COLO829 (cell line): ENCODE data around the gene NLE1.
"Not testable (repeated sequence)": the region's sequence is repeated elsewhere in the genome, so short reads cannot be mapped to it uniquely, and the experiment has no call there.

ENCODE experiments used
- DNase-seq: peaks from one replicate; pipeline ENCODE4 v3.0.0; 2012; ENCODE audit warnings: low spot score

The NLE1 gene

DNA sequence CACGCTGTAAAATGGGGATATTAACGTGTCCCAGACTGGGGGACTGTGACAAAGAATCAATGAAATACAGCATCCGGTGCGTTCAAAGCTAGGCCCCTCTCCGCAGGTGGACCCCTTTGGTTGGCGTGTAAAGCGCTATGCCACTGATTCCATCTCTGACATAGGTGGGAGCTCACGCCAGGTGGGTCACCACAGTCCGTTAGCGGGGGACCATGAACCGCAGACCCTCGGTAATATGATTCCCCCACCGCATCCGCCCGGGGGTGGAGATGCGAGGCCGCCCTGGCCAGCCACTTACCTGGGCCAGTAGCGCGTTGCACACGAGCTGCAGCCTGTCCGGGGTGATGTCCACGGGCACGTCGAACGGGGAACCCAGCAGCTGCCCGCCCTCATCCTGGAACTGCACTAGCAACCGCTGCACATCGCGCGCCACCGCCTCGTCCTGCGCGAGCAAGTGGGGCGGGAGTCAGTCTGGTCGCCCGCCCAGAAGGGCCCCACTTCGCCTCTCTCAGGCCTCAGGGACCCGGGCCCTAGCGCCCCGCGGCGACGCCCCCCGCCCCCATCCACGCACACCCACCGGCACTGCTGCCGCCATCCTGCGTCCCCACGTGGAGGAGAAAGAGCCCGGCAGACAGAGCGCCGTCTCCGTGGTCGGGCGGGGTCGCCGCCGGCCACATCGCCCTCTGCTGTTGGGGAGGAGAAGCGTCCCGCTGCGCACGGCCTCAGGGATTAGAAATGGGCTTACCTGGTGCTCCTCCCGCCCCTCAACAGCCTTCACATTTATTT is at the start of gene NLE1:
Gene NLE1 (minus strand): TSS at position 623 of the 786 bp plus-strand sequence. CDS start 28 bp downstream, at position 595.
- DNase-seq: peak; percentile 75

DNA sequence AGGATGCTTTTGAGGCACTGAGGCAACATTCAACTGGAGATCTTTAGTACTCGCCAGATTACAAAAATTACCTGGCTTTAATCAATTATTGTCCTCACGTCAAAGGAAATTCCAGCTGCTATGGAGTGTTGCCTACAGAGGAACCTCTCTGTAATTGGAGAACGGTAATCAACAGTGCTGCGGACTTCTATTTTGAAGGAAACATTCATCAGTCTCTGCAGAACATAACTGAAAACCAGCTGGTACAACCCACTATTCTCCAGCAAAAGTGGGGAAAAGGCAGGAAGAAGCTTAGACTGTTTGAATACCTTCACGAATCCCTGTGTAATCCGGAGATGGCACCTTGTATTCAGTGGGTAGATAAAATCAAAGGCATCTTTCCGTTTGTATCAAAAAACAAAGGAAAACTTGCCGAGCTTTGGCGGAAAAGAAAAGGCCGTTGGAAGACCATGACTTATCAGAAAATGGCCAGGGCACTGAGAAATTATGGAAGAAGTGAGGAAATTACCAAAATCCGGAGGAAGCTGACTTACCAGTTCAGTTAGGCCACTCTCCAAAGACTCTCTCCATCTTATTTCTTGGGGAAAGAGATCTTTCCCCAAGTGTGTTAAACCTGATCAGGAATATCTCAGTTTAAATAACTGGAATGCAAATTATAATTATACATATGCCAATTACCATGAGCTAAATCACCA is 49.0 kb upstream of the NLE1 start:
- no peak for DNase-seq

DNA sequence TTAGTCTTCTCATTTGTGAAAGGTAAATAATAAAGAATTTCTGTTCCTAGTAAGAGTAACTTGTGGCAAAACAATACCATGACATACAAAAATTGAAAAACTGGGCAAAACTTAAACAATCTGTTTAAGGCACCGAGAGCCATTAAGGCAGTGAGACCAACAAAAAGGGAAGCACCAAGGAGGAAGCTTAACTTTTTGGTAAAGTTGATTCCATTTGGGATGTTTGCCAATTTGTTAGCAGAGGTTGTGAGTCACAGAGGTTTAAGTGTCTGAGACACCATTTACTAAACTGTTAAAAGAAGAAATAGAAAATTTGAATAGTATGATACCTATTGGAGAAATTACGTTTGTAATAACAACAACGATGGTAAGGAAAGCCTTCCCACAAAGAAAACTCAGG is 47.2 kb upstream of the NLE1 start:
- DNase-seq: no peak

DNA sequence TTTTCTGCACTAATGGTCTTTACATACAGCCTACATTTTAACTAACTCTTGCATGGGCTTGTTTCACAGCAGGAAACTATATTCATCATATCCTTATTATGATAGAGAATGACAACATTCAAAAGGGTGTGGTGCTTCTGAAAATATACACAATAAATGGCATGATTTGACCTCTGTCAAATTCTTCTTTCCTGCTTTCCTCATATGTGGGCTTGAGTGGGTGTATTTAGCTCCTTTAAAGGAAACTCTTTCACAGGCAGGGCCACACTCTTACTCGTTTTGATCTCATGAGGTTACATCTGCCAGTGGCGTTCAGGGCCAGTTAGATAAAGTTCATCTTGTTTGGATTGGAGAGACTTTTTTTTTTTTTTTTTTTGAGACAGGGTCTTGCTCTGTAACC is 46.0 kb upstream of the NLE1 start:
- no peak for DNase-seq

DNA sequence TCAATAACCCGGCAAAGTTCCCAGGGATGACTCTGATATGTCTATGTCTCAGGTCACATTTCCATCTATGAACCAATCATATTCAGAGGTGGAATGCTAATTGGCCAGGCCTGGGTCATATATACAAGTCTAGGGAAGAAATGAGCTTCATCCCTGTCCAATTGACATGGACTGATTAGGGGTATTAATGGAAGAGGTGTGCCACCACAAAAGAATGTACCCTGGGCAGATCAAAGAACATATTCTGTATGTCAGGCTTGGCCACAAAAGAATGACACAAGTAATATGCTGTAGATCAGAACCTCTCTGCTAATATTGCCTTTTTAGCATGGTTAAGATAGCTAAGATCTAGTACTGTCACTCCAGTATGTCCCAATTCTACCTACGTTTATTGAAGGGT is 45.4 kb upstream of the NLE1 start:
- DNase-seq: no peak

DNA sequence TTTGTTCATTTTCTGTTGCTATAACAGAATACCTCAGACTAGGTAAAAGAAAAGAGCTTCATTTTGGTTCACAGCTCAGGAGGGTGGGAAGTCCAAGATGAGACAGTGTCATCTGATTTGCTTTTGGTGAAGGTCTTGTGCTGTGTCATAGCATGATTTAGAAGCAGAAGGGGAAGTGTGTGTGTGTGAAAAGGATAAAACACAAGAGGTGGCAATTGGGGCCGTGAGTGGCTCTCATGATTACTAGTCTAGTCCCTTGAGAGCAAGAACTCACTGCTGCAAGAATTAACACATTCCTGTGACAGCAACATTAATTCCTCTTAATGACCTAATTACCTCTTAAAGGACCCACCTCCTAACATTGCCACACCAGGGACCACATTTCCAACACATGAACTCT is 43.7 kb upstream of the NLE1 start:
- no peak for DNase-seq

DNA sequence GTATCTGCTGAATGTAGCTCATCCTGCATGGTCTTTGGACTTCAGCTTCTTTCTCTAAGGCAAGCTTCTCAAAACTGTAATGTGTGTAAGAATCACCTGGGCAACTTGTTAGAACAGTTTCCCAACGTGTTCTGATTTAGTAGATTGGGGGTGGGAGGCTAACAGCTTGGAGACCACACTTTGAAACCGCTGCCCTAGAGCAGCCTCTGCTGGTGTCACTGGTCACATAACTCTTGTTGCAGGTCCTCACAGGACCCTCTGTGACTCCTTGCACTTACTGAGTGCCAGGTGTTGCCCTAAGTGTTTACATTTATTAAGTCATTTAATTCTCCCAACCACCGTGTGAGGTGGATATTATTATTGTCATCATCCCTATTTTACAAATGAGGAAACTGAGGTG is 42.2 kb upstream of the NLE1 start:
- DNase-seq: no peak

DNA sequence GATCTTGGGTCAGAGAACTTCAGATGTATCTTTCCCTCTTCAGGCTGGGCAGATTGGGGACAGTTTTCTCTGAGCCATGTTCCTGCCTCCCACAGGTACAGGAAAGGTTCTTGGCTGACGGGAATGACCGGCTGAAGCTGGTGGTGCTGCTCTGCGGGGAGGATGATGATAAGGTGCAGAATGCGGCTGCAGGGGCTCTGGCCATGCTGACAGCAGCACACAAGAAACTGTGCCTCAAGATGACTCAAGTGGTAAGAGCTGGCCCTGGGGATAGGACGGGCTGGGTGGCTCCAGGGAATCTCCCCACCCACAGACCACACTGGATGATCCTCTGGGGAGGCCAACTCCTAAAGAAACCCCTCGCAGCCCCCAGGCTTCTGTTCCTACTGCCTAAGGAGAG is 41.2 kb upstream of the NLE1 start:
- no peak for DNase-seq

DNA sequence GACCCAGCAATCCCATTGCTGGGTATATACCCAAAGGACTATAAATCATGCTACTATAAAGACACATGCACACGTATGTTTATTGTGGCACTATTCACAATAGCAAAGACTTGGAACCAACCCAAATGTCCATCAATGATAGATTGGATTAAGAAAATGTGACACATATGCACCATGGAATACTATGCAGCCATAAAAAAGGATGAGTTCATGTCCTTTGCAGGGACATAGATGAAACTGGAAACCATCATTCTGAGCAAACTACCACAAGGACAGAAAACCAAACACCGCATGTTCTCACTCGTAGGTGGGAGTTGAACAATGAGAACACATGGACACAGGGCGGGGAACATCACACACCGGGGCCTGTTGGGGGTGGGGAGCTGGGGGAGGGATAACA is 37.3 kb upstream of the NLE1 start:
- DNase-seq: not testable (repeated sequence)

DNA sequence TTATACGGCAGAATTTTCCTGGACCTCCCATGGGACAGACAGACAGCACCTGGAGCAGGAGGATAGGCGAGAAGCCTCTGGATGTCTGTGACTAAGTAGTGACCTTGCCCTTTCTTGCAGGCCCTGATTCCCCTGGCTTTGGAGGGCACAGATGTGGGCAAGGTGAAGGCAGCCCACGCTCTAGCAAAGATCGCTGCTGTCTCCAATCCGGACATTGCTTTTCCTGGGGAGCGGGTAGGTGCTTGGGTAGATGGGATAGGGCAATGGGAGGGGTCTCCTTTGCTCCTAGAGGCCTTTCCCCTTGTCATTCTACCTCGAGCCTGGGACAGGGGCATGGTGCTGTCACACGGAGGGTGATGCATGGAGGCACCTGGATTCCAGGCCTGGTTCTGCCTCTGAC is 34.8 kb upstream of the NLE1 start:
- no peak for DNase-seq

DNA sequence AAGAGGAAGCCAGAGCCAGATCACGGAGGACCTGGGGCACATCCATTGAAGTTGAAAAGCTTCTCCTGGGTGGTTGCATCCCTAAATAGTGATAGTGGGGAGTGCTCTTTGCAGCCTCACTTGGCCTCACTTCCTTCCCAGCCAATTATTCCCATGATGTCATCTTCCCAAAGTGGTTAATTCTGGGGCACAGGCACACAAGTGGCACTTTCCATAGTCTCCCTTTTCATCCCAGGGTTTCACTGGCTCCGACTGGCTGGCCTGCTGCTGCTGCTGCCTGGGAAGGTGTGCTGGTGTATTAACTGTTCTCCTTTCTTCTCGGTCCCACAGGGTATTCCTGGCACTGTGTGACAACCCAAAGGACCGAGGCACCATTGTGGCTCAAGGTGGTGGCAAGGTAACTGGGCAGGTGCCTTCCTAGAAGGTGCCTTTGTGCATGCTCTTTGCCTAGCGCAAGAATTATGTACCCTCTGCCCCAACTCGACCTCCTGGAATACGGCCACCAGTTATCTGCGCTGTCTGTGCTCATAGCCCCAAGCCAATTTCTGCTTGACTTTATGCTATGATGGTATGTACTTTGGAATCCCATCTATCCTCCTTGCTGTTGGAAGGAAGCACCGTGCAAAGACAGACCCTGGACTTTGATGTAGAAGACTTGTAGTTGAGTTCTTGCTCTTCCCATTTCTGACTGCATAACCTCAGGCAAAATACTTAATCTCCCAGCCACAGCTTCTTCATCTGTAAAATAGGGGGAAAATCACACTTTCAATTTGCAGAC is 33.7 kb upstream of the NLE1 start:
- DNase-seq: no peak

DNA sequence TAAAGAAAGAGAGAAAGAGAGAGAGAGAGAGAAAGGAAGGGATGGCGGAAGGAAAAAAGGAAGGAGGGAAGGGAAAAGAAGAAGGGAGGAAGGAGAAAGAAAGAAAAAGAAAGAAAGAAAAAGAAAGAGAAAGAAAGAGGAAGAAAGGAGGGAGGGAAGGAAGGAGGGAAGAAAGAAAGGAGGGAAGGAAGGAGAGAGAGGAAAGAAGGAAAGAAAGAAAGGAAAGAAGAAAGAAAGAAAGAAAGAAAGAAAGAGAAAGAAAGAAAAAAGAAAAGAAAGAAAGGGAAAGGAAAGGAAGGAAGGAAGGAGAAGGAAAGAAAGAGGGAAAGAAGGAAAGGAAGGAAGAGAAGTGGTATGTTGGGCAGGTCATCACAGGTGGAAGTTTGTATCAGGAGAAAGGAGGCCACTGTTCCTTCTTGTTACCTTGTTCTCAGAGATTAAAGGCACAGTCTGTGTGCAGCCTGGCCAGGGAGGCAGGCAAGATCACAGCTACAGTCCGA is 32.8 kb upstream of the NLE1 start:
- DNase-seq: no peak

DNA sequence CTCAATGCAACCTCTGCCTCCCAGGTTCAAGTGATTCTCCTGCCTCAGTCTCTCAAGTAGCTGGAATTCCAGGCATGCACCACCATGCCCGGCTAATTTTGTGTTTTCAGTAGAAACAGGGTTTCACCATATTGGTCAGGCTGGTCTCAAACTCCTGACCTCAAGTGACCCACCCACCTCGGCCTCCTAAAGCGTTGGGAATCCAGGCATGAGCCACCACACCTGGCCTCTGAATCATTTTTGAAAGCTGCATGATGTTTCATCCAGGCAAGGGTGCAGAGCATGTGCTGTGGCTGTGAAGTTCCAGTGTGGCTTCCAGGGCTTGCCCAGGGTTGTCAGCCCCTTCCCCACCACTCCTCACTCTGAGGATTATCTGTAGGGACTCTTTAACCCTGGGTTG is 30.2 kb upstream of the NLE1 start:
- DNase-seq: not testable (repeated sequence)

DNA sequence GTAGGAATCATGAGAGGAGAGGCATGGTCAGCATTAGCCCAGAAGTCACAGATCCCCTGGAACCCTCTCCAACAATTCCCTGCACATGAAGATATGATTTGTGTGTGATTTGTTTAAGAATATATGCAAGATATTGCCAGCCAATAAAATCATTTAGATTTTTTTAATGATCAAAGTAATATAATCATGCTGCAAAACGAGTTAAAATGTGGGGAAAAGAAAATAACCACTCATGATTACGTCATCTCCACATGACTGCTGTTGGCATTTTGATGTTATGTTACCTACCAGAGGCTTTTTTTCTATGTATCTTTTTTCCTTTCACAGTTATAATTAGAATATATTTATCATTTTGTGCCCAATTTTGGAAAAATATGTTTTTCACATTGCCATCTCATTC is 29.7 kb upstream of the NLE1 start:
- DNase-seq: no peak

DNA sequence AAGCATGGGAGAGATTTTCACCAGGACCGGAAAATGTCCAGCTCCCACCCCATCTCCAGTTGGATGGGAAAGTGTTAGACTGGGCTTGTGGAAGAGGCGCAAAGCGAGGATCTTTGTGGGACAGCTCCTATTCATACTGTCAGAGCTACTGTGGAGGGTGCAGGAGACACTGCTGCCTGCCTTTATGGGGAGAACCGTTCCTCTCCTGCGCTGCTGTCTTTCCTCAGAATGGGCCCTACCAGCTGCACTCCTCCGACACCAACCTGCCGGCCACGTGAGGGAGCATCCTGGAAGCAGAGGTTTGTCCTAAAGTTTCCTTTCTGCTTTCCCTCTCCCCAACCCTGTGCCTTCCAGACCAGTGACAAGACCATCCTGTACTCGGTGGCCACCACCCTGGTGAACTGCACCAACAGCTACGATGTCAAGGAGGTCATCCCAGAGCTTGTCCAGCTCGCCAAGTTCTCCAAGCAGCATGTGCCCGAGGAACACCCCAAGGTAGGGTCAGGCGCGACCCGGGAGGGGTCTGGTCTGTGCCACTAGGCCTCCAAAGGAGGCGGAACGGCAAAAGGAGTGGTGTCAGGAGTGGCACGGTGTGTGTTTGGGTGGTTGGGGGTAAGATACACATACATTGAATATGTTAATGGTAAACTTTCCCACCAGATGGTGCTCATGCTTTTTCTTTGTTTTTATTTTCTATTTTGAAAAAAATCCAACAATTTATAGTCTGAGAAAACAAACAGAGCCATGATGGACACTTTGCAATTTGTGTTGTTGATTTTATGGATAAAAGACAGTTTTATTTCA is 29.1 kb upstream of the NLE1 start:
- peak; percentile 57 for DNase-seq

DNA sequence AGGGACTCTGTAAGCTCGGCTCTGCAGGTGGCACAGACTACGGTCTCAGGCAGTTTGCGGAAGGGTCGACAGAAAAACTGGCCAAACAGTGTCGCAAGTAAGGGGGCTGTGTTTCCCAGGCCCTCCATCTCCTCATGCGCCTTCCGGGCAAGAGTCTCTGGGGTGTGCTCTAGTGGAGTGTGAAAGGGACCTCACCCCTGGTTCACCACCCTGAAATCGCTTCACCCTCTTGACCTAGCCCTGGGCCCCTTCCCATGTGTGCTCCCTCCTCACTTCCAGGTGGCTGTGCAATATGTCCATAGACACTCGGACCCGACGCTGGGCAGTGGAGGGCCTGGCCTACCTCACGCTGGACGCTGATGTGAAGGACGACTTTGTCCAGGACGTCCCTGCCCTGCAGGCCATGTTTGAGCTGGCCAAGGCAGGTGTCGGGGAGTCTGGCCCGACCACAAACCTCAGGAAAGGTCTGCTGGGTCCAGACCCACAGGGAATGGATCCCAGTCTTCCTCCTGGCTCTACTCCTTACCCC is 27.8 kb upstream of the NLE1 start:
- DNase-seq: no peak

DNA sequence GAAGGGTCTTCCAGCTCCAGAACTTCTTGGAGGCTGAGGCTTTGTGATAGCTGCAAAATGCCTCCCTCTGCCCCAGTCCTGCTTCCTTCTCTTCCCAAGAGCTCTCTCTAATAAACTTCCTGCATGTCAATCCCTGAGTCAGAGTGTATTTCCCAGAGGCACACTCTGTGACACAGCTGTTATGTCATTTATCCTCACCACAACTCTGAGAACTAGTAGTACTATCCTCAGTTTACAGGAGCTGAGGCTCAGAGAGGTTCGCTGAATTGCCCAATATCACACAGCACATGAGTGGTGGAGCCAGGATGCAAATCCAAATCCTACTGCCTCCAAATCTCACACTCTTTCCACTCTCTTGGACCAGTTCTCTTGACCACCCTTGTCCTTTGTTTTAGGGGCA is 25.6 kb upstream of the NLE1 start:
- DNase-seq: no peak

DNA sequence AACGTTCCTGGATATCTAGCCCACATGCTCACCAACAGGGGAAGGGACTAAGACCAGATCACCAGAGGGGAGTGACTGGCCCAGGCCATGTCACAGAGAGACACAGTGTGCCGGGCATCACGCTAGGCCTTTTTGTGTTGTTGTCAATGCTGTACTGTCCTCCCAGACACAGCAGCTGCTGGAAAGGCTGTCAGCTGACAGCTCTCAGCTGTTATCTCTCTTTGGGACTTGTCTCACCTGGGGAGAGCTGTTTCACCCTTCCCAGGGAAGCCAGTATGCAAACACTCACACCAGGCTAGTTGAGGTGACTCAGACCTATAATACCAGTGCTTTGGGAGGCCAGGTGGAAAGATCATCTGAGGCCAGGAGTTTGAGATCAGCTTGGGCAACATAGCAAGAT is 24.9 kb upstream of the NLE1 start:
- no peak for DNase-seq

DNA sequence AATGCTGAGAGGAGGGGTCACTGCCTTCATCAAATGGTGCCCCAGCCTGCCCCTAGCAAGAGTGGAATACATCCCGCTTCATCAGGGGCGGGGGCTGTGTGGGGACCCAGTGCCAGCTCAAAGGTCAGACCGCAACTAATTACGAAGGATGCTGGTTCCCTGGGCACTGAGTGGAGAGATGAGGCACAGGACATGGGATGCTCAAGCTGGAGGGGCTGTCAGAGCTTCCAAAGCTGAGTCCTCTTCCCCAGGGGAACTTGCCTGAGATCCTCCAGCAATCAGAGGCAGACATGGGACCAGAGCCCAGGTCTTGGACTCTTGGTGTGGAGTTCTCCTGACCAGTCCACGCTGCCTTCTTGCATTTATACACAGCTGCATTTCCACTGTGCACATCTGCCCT is 24.4 kb upstream of the NLE1 start:
- DNase-seq: no peak

DNA sequence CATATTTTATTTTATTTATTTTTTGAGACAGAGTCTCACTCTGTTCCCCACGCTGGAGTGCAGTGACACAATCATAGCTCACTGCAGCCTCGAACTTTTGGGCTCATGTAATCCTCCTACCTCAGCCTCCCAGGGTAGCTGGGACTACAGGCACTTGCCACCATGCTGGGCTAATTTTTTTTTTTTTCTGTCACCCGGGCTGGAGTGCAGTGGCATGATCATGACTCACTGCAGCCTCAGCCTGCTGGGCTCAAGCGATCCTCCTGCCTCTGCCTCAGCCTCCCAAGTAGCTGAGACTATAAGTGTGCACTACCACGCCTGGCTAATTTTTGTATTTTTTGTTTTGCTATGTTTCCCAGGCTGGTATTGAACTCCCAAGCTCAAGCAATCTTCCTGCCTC is 22.6 kb upstream of the NLE1 start:
- DNase-seq: no peak

DNA sequence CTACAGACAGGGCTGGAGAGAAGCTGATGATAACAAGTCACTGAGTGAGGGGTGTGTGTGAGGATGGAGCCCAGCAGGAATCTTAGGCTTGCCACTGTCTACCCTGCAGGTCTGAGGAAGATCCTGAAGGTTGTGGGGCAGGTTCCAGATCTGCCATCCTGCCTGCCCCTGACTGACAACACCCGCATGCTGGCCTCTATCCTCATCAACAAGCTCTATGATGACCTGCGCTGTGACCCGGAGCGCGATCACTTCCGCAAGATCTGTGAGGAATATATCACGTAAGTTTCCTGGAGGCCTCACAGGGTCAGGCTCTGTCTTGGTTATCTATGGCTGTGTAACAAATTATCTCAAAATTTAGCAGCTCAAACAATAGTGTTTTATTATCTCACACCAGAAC is 21.8 kb upstream of the NLE1 start:
- DNase-seq: no peak

DNA sequence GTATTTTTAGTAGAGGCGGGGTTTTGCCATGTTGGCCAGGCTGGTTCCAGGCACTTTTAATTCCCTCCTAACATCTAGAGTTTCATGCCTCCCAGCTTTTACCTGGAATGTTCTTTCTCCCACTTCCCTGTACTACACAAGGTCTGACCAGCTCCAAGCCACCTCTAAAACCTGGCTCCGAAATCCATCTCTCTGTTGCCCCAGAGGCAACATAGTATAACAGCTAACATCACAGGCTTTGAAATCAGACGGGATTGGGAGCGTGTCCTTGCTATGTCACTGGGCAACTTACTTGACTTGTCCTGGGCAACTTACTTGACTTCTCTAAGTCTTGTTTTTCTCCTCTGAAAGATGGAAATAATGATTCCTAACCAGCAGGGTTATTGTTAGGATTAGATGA is 20.7 kb upstream of the NLE1 start:
- DNase-seq: no peak
